DLD1 (cell line): Measurements from ENCODE around the gene PLS1.
"Not testable (repeated sequence)": the region's sequence is repeated elsewhere in the genome, so short reads cannot be mapped to it uniquely, and the experiment has no call there.

Source experiments
- in situ Hi-C: cut with HindIII; loops from 2 replicates; pipeline ENCODE4 v1.10.0; 2017; ENCODE audit warnings: low sequenced_read_pairs

The PLS1 gene

DNA sequence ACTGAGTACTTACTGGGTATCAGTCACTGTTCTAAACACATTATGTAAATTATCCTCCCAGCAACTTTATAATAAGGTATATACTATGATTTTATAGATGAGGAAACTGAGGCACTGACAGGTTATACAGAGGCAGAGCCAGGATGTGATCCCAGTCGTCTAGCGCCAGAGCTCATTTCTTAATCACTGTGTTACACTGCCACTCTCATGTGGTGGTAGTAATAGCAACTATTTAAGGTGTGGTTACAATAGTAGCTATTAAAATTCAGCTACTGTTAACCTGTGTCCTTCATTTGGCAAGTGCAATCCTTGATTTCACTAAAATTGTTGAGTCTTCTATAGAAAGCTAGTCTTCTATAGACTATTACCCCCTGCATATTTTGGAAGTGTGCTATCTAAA, 84.5 kb downstream of the PLS1 start:
- in situ Hi-C loops = no loop called here

DNA sequence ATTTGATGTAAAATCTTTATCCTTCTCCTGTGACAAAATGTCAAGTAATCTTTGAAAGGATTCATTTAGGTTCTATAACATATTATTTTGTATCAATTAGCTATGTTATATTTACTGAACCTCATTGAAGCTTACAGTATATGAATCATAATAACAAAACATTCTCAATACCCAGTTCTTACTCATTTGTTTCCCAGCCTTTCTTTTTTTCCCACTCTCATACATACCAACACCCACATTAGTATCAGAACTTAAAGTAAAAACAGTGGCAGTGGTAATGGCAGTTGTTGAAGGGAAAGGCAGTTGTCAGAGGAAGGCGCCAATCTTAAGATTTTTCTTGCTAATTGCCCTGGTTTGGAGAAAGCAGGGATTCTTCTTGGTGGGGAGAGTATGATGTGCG, 94.4 kb downstream of the PLS1 start:
- in situ Hi-C loops = no loop called here

DNA sequence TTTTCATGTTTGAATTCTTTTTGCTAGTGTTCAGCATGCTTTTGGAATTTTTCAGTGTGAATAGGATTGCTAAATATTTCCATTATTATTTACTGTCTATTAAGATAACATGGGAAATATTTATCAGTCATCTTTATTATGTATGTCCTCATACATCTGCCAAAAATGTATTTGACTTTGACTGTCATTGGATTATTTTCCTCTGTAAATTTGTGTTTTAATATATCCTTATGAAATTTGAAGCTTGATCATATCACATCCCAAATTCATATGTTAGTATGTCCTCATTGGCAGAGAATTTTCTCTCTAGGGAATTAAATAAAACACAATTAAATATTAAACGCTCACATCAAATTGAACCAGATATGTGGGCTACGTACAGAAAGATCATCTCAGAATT, 95.3 kb downstream of the PLS1 start:
- in situ Hi-C loops = no loop called here

GRCh38 chr3:142693136-142693853, 97.1 kb downstream of the PLS1 start:
- in situ Hi-C loops = no loop called here

GRCh38 chr3:142694225-142694624, 98.0 kb downstream of the PLS1 start:
- in situ Hi-C loops = no loop called here

- in situ Hi-C loops = no loop called here
Observed at GRCh38 chr3:142705198-142705597, 109.0 kb downstream of the PLS1 start.

- in situ Hi-C loops = no loop called here
Observed at GRCh38 chr3:142706321-142707127, 110.3 kb downstream of the PLS1 start.

DNA sequence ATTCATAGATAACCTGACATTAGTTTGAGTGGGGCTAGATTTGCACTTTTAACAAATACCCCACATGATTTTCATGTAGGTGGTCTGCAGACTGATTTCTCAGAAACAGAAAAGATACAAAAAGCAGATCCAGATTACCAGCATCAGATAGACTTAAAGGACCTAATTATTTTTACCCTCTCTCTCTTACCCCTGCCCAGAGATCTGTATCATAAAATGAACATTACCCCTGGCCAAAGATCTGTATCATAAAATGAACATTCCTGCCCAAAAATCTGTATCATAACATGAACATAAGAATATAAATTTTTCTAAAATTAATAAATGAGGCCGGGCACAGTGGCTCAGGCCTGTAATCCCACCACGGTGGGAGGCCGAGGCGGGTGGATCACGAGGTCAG, 113.0 kb downstream of the PLS1 start:
- in situ Hi-C loops = no loop called here

DNA sequence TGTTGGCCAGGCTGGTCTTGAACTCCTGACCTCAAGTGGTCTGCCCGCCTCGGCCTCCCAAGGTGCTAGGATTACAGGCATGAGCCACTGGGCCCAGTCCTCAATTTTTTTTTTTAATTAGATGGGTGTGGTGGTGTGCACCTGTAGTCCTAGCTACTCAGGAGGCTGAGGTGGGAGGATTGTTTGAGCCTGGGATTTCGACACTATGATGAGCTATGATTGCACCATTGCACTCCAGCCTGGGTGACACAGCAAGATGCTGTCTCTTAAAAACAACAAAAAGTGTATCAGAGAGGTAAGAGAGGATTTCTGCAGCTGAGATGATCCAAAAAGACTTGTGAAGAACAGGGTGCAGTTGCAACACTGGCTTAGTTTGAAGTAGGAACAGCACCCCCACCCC, 118.7 kb downstream of the PLS1 start:
- in situ Hi-C loops = not testable (repeated sequence)

GRCh38 chr3:142716102-142716501, 119.9 kb downstream of the PLS1 start:
- in situ Hi-C loops = no loop called here

DNA sequence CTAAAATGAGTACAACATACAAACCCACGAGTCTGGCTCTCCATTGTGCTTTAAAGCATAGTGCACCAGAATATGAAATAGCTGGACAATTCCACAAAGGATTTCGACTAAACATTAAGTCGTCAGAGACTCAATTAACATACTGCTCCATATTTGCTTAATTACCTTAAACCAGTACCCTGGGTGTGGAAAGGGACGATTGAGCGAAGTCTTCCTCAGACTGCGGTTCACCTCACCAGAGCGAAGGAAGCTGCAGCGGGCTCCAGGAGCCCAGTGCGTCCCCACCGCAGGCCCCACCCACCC, 127.4 kb downstream of the PLS1 start:
- in situ Hi-C loops = no loop called here

- in situ Hi-C loops = no loop called here
Observed at GRCh38 chr3:142723968-142724681, 127.9 kb downstream of the PLS1 start, which contains the start of gene TRPC1. Gene TRPC1 (plus strand): TSS chr3:142724034. CDS start chr3:142724560, 526 bp downstream.

DNA sequence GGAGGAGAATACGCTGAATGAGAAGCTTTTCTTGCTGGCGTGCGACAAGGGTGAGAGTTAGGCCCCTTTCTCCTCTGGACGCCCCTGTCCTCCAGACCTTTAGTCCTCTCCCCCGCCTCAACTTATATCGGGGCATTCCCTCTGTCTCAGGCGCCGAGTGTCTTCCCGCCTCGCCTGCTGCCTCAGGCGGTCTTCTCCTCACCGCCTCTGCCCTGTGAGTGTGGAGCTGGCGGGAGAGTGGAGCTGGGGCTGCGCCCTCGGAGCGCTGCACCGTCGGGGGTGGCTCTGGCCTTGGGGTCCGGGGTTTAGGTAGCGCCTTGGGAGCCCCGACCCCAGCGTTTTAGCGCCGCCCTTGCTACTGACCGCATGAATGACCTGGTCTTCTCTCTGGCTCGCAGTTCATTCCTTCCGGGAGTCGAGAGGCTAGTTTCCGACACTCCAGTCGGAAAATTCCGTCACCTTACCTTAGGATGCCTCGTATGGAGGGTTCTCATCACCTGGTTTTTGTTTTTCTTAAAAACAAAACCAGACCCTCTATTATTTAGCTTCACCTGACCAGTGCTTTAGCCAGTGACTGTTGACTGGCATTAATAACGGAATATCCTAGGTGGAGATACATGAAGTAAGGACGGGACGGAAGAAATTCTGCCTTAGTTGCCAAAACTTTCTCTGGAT, 128.6 kb downstream of the PLS1 start:
- in situ Hi-C loops = no loop called here

- in situ Hi-C loops = no loop called here
Observed at GRCh38 chr3:142725357-142725739, 129.2 kb downstream of the PLS1 start.

DNA sequence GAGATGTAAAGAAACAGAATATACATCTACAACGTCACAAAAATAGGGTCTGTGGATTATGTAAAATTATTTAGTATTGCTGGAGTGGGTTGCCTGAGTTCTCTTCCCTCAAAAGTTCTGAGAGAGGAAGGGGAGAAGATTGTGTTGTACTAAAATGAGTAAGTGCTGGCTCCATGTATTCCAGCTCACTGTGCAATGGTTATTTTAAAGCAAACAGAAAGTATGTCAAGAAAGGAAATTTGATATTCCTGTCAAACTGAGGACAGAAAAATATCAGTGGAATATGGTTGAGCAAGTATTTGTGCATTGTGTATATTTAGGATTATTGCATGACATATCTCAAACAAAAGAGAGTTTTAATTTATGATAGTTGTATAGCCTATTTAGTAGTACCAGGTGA, 129.8 kb downstream of the PLS1 start:
- in situ Hi-C loops = no loop called here

DNA sequence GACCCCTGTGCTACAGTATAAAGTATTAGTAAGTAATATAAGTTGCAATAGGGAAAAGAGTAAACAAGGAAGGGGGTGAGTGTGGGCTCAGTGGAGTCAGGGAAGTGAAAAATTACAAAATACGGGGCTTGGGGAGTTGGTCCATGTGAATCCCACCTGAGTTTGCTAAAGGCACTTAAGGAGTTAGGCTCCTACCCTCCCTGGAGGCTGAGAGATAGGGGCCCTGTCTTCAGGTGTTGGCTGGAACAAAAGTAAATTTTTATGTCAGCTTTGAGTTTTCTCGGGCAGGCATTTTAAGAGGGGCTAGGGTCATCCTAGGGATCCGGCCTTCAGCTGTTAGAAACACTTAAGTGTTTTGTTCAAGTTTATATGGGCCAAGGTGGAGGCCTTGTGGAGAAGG, 135.9 kb downstream of the PLS1 start:
- in situ Hi-C loops = no loop called here

DNA sequence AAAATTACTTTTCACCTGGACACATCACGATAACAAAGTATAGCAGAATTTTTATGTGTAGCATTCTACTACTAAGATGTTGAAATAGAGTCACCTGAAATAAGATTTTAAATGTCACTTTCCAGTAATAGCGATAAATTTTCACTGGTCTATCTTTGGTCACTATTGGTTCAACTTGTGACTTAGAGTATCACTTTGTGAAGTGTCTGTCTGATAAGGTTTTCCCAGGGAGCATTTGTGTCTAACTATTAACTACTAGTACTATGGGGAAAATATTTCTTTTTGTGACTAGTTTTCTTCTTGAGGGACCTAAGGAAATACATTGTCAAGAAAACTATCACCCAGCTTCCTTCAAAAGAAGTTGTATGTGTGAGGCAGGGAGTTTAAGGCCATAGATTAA, 138.6 kb downstream of the PLS1 start:
- in situ Hi-C loops = no loop called here

GRCh38 chr3:142735462-142735861, 139.3 kb downstream of the PLS1 start:
- in situ Hi-C loops = no loop called here

DNA sequence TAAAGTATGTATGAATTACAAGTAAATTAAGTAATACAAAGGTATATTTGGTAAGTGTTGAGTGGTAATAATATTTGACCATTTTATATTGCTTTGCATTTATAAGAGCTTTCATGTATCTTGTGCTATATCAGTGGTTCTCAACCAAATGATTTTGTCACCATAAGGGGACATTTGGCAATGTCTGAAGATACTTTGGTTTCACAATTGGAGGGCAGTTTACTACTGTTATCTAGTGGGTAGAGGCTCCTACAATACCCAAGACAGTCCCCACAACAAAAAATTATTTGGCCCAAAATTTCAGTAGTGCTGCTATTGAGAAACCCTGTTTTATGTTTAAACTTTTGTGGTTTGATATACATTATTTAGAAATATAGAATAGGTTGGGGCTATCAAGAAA, 142.2 kb downstream of the PLS1 start:
- in situ Hi-C loops = no loop called here

- in situ Hi-C loops = no loop called here
Observed at GRCh38 chr3:142746646-142747045, 150.5 kb downstream of the PLS1 start.

DNA sequence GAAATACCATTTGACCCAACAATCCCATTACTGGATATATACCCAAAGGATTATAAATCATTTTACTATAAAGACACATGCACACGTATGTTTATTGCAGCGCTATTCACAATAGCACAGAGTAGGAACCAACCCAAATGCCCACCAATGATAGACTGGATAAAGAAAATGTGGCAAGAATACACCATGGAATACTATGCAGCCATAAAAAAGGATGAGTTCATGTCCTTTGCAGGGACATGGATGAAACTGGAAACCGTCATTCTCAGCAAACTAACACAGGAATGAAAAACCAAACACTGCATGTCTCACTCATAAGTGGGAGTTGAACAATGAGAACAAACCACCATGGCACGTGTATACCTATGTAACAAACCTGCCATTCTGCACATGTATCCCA, 154.3 kb downstream of the PLS1 start:
- in situ Hi-C loops = not testable (repeated sequence)
